ENCODE measurements around the gene RD3L.

RD3L gene

GRCh38 chr14:103896578-103896977, 45.8 kb downstream of the RD3L start:
- DNase-seq (ENCODE audit: low read depth in 2 of 2): no peak

- no peak for DNase-seq (ENCODE audit: low read depth in 2 of 2)
These were observed 47.6 kb downstream of the RD3L start for GRCh38 chr14:103894723-103895059.

- DNase-seq (ENCODE audit: low read depth in 2 of 2): no peak
These were observed 48.2 kb downstream of the RD3L start for GRCh38 chr14:103894034-103894722.

DNA sequence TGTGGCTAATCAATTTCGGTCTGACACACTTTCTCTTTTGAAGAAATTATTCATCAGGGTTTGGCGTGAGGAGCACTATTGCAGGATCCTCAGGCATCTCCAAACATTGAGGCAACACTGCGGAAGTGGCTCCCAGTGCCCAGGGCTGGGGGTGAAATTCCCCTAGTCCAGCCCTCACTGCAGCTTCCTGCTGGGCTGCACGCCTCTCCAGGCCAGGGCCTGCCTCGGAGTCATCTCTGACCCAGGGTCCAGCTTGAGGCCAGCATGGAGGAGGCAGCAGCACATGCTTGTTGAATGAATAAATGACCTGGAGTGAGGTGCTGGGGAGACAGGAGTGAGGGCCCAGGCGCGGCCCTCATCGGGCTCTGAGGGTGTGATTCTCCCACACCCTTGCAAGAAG, 50.1 kb downstream of the RD3L start:
- no peak for DNase-seq (ENCODE audit: low read depth in 2 of 2)

GRCh38 chr14:103891667-103892215, 50.6 kb downstream of the RD3L start:
- no peak for DNase-seq (ENCODE audit: low read depth in 2 of 2)

DNA sequence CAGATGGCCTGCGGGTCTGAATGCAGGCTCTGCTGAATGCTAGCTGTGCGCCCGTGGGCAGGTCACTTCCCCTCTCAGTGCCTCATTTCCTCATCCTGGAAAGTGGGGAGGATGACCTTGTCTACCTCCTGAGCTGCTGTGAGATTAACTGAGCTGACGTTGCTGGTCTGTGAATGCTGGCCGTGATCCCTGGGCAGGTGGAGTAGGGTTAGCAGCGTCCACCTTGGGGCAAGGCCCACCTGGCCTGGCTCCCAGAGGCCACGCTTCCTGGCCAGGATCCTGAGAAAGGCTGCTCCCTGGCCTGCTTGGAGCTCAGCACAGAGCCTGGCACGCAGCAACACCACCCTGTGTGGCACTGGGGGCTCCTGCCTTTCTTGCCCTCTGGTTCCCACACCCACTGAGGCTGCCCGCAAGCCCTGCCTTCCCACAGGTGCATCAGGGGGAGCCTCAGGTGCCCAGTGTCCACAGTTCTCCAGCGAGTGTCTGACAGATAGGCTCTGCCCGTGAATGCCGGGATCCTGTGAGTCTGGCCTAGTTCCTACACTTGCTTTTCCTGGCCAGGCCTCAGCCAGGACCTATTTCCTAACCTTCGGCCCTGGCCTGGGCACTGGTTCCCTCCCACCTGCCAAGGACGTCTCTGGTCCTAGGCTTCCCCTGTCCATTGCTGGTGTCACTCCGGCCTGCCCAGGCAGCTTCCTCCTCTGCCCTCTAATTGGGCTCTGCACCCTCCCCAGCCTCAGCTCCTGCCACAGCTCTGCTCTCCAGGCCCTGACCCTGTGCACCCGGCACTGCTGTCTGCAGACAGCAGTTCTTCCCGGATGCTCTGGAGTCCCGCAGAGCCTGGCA, 51.3 kb downstream of the RD3L start:
- DNase-seq (ENCODE audit: low read depth in 2 of 2): no peak

Data from stimulated activated CD8-positive, alpha-beta memory T cell treated with anti-CD3 and anti-CD28 coated beads, Interleukin-15, amount 100 ng/mL, for 48 hours (primary cell).